ENCODE data around the gene NOTCH4. TPM values are rescaled to one million over a fixed set of nuclear protein-coding genes. Genes with fewer than 3 reads are reported as not detected.

Gene NOTCH4
- total and polyA plus RNA-seq, 3 donors from 2014 or later = 12.4 to 26.9 (median 15.2) TPM

GRCh38 chr6:32255199-32256153 is 31.6 kb upstream of the NOTCH4 start:
- Histone ChIP-seq H3K27ac (peak overlapping the region; percentile 77 to 87), H3K36me3 (ENCODE audit: low read depth, missing control alignments) (no peaks in the 10 kb centered on the region), H3K4me1 (peaks cover 7% of the 10 kb centered on the region), H3K9me3 (no peaks in the 10 kb centered on the region), H3K4me3 (peak overlapping the region; percentile 53 to 67), H3K27me3 (no peaks in the 10 kb centered on the region)
- 3 to 4% methylated on average over 21 to 30 of the region's 30 CpGs for WGBS, 2 donors
- intact Hi-C loops (cut with DNase I; ENCODE audit: low total_unique reads) = no loop called here
- DNase-seq = peak; percentile 77
- TF ChIP-seq POLR2A (IDR thresholded peaks at IDR 0.05) = no peak
- TF ChIP-seq CTCF (IDR thresholded peaks at IDR 0.05) = peak; percentile 24 to 72 (median 53)

GRCh38 chr6:32254761-32255198 is 30.9 kb upstream of the NOTCH4 start:
- TF ChIP-seq CTCF (IDR thresholded peaks at IDR 0.05) (no peak), POLR2A (IDR thresholded peaks at IDR 0.05) (no peak)
- DNase-seq = peak; percentile 39
- intact Hi-C loops (cut with DNase I; ENCODE audit: low total_unique reads) = no loop called here
- 10 to 13% methylated on average over 12 of the region's 12 CpGs for WGBS, 2 donors
- H3K36me3 ChIP-seq (ENCODE audit: low read depth, missing control alignments) = no peaks in the 10 kb centered on the region
- no peaks in the 10 kb centered on the region for H3K27me3 ChIP-seq
- H3K4me1 ChIP-seq = peaks cover 7% of the 10 kb centered on the region
- H3K27ac ChIP-seq = peak overlapping the region; percentile 77 to 87
- H3K4me3 ChIP-seq = peak overlapping the region; percentile 53 to 67
- H3K9me3 ChIP-seq = no peaks in the 10 kb centered on the region

DNA sequence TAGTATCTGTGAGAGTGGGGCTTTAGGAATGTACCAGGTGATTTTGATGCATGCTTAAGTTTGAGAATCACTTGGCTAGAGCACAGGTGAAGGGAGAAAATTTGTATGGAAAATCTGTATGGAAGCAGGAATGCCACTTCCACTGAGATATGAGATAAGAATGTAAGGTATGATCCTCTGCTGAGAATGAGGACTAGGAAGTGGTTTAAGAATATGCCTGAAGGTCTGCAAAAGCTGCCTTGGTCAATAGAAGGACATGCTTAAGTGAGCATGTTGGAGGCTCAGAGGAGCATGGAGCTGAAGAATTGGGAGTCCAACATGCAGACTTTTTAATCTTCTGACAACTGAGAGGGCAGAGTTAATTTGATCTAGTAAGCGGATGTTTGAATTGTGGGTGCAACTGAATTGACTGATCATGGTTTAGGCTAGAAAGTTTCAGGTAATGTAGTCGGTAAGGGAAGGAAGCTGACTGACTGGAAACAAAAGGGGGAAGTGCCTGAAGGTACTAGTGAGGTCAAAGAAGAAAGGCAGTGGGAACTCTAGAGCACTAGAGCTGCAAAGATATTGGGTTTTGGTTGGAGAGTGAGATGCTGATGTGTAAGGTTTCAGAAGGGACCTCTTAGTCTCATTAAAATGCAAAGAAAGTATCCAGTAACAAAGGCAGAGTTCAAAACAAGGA is 28.6 kb upstream of the NOTCH4 start:
- Histone ChIP-seq H3K4me1 (peaks cover 7% of the 10 kb centered on the region), H3K4me3 (no peak overlapping the region), H3K36me3 (ENCODE audit: low read depth, missing control alignments) (no peaks in the 10 kb centered on the region), H3K27me3 (no peaks in the 10 kb centered on the region), H3K9me3 (no peaks in the 10 kb centered on the region), H3K27ac (no peak overlapping the region)
- TF ChIP-seq POLR2A (IDR thresholded peaks at IDR 0.05) (no peak), CTCF (IDR thresholded peaks at IDR 0.05) (no peak)
- WGBS, 2 donors = 56 to 78% methylated on average over 1 to 2 of the region's 2 CpGs
- no peak for DNase-seq
- intact Hi-C loops (cut with DNase I; ENCODE audit: low total_unique reads) = no loop called here

- Histone ChIP-seq H3K36me3 (ENCODE audit: low read depth, missing control alignments) (no peaks in the 10 kb centered on the region), H3K4me1 (peaks cover 5% of the 10 kb centered on the region), H3K4me3 (no peak overlapping the region), H3K27me3 (no peaks in the 10 kb centered on the region), H3K27ac (no peak overlapping the region), H3K9me3 (no peaks in the 10 kb centered on the region)
- 92 to 98% methylated on average over 2 of the region's 2 CpGs for WGBS, 2 donors
- no peak for DNase-seq
- no peak for TF ChIP-seq CTCF (IDR thresholded peaks at IDR 0.05)
- intact Hi-C loops (cut with DNase I; ENCODE audit: low total_unique reads) = loop anchor here (10.0 kb wide), 1 partner anchor 166 kb away; no protein-coding TSS in a partner anchor
Measured at GRCh38 chr6:32249262-32249661, 25.4 kb upstream of the NOTCH4 start.

All from testis (tissue), 3 donors.